CD4-positive, alpha-beta T cell treated with Interferon gamma for 1 hour (primary cell): ENCODE measurements around the gene STK38L.
A peak's percentile ranks its signal among the peaks of the same experiment; 100 is the strongest.

Experiments
- DNase-seq: peaks from one replicate; pipeline ENCODE4 v3.0.0-alpha.2; 2020

STK38L gene

GRCh38 chr12:27243804-27244688 lies at the start of gene STK38L:
TSS of gene STK38L (plus strand) at chr12:27244286. CDS start at chr12:27297721, 53,435 bp downstream.
- peak; percentile 98 for DNase-seq

GRCh38 chr12:27194644-27195043 lies 49.4 kb upstream of the STK38L start:
- DNase-seq = no peak

- DNase-seq = no peak
Measured at GRCh38 chr12:27198036-27198435, 46.0 kb upstream of the STK38L start.

- DNase-seq = no peak
Measured at GRCh38 chr12:27199638-27200300, 44.3 kb upstream of the STK38L start.

GRCh38 chr12:27201169-27201568 lies 42.9 kb upstream of the STK38L start:
- no peak for DNase-seq

- no peak for DNase-seq
Measured at GRCh38 chr12:27206801-27207502, 37.1 kb upstream of the STK38L start.

- no peak for DNase-seq
Measured at GRCh38 chr12:27207615-27208413, 36.3 kb upstream of the STK38L start.

GRCh38 chr12:27208414-27208750 lies 35.7 kb upstream of the STK38L start:
- DNase-seq = no peak

GRCh38 chr12:27209257-27209910 lies 34.7 kb upstream of the STK38L start:
- no peak for DNase-seq

GRCh38 chr12:27210187-27210586 lies 33.9 kb upstream of the STK38L start:
- no peak for DNase-seq

- DNase-seq = no peak
Measured at GRCh38 chr12:27212861-27213260, 31.2 kb upstream of the STK38L start.

GRCh38 chr12:27213304-27213703 lies 30.8 kb upstream of the STK38L start:
- DNase-seq = no peak

GRCh38 chr12:27213830-27214787 lies 30.0 kb upstream of the STK38L start:
- no peak for DNase-seq

GRCh38 chr12:27217590-27217989 lies 26.5 kb upstream of the STK38L start:
- no peak for DNase-seq

- no peak for DNase-seq
Measured at GRCh38 chr12:27219693-27220054, 24.4 kb upstream of the STK38L start.

GRCh38 chr12:27220055-27220987 lies 23.8 kb upstream of the STK38L start:
- no peak for DNase-seq

GRCh38 chr12:27220988-27221345 lies 23.1 kb upstream of the STK38L start:
- no peak for DNase-seq

GRCh38 chr12:27221625-27222387 lies 22.3 kb upstream of the STK38L start:
- DNase-seq = no peak

GRCh38 chr12:27226407-27226929 lies 17.6 kb upstream of the STK38L start:
- no peak for DNase-seq
